Ramos (cell line): ENCODE measurements around the gene DTX3L.

Experiments
- in situ Hi-C: fragments of 300-500 bp; cut with MboI; formaldehyde crosslinking; loops from one replicate; pipeline ENCODE4 v1.14.3; 2022; ENCODE audit warnings: low sequenced_read_pairs; ENCODE audit not compliant: unreplicated experiment

DTX3L gene

DNA sequence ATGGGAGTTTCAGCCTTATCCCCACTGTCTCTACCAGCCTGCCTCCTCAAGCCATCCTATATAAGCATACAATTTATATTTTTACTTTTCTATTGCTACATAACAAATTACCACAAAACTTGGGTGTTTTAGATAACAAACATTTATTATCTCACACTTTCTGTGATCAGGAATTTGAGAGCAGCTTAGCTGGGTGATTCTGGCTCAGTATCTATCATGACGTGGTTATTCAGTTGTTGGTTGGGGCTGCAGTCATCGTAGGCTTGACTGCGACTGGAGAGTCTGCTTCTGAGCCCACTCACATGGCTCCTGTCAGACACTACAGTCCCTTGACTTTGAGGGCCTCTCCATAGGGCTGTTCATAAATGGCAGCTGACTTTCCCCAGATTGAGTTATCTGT is 34.0 kb downstream of the DTX3L start:
- in situ Hi-C loops: no loop called here

DNA sequence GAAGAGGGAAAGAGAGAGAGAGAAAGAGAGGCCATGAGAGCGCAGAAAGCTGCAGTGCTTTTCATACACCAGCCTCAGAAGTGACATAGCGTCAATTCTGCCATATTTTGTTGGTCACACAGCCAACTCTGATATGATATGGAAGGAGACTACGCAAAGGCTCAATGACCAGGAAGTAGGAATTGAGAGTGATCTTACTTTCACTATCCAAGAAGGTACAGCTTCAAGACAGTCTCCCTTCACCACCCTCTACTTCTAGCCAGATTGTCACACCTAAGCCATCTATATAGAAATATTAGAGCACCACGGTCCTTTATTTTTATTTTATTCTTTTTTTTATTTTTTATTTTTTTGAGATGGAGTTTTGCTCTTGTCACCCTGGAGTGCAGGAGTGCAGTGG is 34.4 kb downstream of the DTX3L start:
- in situ Hi-C loops: no loop called here

DNA sequence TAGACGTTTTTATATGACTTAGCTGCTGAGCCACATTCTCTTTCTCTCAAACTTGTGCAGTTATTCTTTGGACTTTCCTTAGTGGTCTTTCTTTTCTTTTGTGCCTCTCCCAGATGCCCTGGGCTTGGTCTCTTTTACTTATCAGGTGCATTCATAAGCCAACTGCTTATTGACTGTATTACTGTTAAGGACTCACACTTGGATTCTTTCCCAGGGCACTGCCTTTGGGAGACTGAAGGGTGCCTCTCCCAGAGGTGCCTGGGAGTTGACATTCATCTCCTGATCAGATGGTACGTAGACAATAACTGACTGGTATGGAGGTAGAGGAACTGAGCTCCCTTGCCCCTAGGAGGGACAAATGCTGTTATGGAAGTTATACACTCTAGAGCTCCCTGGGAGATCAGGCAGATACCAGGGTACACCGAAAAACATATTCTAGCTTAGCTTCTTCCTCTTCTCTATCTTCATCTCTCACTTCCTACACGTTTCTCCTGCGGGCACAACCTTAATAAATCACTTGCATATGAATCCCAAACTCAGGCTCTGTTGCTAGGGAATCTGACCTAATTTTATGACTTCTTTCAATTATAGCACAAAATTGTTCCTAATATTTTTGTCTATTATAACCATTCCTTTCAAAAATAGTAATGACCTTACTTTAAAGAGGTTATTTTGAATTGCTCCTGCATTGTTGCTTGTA is 38.0 kb downstream of the DTX3L start:
- in situ Hi-C loops: no loop called here

- in situ Hi-C loops: no loop called here
Measured at GRCh38 chr3:122603056-122603455, 38.9 kb downstream of the DTX3L start.

DNA sequence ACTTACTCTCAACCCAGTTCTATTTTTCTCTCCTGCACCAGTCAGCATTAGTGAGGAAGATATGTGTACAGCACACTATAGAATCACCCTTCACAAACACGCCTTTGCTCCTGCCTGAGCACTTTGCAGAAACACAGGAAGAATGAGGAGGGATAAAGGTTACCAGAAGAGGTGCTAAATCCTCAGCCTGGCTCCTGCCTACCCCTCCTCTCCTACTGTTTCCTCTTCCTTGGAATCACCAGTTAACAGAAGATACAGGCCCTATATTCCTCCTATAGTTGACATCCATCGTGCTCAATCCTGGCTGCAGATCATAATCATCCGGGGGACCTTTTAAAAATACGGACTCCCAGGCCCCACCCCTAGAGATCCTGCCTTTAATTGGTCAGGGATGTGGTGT is 42.2 kb downstream of the DTX3L start:
- in situ Hi-C loops: no loop called here

DNA sequence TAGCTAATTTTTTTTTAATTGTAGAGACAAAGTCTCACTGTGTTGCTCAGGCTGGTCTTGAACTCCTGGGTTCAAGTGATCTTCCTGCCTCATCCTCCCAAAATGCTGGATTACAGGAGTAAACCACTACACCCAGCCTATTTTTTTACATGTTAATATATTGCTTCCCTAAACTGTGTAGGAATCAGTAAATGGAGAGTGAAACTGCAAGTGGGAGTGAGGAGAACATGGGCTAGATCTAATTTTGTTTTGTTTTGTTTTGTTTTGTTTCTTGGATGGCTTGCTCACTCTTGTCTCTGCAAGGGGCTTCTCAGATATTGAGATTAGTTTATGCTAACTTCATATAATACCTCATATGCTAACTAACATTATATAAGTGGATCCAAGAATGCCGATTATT is 44.8 kb downstream of the DTX3L start:
- in situ Hi-C loops: no loop called here

DNA sequence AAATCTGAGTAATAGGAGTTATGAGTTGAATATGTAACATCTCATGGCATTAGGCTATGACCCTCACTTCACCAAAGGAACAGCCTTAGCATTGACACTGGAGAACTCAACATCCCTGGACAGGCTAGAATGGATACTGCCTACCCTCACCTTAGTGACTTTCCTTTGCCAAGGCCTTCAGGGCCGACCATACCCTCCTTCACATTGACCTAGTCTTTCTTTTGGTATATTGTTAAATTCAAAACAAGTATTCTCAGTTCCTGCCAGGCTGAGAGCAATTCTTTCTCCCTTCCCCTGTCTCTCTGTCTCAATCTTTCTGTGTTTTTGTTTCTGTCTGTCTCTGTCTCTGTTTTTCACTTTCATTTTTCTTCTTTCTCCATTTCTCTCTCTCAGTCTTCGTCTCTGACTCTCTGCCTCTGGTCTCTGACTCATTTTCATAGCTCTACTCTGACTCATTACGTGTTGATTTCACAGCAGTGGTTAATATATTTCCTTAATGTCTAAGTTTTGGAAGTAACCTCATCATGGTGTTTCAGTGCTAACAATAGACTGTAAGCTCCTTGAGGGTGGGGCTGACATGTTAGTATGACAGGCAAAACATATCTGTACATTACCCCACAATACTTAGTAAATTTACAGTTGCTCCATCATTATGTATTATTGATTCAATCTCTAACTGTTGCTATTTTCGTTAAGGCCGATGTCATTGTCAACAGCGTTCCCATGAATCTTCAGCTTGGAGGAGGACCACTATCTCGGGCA is 45.8 kb downstream of the DTX3L start:
- in situ Hi-C loops: no loop called here

- in situ Hi-C loops: no loop called here
Measured at GRCh38 chr3:122612696-122613095, 48.6 kb downstream of the DTX3L start.

DNA sequence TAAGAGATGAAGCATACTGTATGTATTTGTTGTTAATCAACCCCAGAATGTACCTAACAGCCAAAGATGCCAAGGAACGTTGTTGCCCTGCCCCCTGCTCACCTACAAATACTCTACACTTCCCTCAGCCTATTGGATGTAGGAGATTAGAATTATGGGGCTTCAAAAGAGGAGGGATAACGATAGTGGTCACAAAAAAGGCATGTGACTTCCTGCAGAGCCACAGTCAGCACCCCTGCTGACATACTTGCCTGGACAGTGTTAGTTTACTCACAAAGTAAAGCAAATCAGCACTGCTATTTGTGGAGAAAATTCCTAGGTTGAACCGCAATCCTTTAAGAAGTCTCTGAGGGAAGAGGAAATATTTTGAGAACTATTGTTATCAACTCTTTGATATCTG is 51.2 kb downstream of the DTX3L start:
- in situ Hi-C loops: no loop called here

DNA sequence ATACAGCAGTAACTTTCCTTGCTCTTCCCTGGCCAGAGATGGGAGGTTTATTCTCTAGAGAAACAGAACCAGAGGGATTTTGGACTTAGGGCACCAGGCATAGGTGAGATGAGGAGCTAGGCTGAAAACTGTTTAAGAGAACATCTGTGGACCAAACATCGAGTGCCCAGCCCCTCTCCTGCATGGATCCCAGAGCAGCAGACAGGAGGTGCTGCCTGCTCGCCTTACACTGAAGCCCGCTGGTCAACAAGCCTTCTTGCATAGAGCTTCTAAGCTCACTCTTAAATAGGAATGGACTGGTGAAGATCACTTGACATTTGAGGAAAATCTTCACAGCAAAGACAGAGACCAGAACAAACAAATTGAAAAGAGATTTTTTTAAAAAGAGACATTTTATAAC is 54.5 kb downstream of the DTX3L start:
- in situ Hi-C loops: no loop called here

- in situ Hi-C loops: no loop called here
Measured at GRCh38 chr3:122619040-122619439, 54.9 kb downstream of the DTX3L start.

DNA sequence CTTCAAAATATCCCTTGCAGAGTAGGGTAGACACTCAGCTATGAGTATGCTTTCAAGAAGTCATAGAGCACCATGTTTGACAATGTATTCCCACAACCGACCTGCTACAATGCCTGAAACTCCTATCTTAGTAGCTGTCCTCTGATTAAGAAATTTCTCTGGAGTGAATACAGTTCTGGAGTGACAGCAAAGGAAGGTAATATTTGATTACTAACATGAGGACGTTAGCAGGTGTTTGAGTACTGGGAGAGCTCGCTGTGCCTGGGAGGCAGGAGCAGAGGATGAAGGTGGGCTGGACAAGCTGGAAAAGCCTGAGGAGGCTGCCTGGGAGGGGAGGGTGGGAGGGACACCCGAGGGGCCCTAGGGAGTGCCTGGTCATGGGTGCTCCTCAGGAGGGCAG is 56.3 kb downstream of the DTX3L start:
- in situ Hi-C loops: no loop called here

DNA sequence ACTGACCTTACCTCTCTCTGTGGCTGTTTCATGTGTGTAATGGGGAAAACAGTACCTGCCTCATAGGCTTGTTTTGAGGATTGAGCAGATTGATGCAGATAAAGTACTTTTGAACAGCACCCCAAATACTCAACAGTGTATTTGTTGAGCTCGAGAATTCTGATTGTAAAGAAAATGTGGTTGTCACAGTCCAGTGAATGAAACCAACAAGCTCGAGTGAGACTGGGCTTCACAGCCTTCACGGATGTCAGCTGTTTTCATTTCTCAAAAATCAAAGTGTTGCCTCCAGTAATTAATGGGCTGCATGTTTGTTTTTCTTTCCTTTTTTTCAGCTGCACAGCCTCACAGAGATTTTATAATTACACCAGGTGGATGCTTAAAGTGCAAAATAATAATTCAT is 57.0 kb downstream of the DTX3L start:
- in situ Hi-C loops: no loop called here

GRCh38 chr3:122623031-122623829 is 59.1 kb downstream of the DTX3L start:
- in situ Hi-C loops: no loop called here
